GM21390 (cell line): ENCODE results near the gene TNRC18.
"Not testable (repeated sequence)": the region's sequence is repeated elsewhere in the genome, so short reads cannot be mapped to it uniquely, and the experiment has no call there.

ENCODE experiments used
- ATAC-seq: cut with Tn5 transposase; IDR thresholded peaks from one replicate; pipeline ENCODE4 v1.9.1; 2021; ENCODE audit not compliant: unreplicated experiment

Gene TNRC18

DNA sequence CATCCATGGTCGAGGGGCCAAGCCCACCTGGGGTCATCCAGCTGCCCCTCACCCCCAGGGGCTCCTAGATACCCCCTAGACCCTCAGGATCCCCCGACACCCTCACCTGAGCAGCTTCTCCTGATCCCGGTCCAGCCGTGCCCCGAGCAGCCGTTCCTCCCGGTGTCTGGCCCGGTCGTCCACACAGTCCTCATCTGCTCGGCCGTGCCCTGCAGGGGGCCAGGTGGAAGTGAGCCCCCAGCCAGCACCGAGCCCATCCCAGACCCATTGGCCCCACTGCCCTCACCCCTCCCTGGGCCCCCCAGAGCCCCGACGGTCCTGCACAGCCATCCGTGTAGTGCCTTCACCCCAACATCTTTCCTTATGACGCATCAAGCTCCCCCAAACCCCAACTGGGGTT is 45.8 kb downstream of the TNRC18 start:
- no peak for ATAC-seq

DNA sequence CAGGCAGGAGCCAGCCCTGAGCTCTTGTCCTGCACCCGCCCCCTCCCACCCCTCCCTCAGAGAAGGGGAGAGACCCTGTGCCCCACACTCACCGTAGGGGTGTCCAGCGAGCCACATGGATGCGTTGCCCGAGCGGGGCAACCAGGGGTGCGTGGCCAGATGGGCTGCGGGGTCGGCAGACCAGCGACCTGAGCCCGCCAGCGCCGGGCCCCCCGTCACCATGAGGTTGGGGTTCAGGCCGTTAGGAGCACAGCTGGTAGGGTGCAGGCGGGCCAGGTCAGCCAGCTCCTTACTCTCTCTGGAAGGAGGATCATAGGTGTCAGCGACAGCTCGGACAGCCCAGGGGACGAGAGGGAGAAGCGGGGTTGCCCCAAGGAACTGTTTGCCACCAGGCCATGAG is 46.4 kb downstream of the TNRC18 start:
- ATAC-seq = no peak

DNA sequence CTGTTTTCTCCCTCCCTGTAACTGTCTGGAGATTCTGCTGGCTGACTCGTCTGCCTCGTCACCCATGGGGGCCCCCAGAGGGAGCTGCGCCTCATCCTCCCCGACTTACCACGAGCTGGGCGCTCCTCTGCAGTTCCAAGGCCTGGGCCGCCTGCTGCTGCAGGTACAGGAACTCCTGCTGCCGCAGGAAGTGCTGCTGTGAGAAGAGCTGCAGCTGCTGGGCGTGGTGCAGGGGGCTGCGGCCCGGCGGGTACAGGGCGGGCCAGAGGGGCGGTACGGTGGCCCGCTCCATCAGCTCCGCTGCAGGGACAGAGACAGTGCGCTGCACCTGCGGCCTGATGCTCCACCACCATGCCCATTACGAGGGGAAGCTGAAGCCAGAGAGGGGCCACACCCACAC is 47.7 kb downstream of the TNRC18 start:
- no peak for ATAC-seq

DNA sequence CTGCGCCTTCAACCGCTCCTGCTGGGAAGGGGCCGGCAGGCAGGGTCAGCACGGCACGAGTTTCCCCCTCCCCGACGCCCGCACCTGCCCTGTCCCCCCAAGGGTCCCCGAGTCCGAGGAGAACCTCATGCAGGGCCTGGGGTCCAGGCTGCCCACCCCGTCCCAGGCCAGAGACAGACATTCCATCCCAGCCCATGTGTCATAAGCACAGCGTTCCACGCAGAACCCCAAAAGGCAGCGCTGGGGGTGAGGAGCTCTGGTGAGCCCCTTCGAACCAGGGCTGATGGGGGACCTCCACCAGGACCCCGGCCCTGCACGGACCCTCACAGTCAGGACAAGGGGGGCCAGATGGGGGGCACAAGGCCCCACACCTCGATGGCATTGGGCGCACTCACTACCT is 49.2 kb downstream of the TNRC18 start:
- ATAC-seq = no peak

DNA sequence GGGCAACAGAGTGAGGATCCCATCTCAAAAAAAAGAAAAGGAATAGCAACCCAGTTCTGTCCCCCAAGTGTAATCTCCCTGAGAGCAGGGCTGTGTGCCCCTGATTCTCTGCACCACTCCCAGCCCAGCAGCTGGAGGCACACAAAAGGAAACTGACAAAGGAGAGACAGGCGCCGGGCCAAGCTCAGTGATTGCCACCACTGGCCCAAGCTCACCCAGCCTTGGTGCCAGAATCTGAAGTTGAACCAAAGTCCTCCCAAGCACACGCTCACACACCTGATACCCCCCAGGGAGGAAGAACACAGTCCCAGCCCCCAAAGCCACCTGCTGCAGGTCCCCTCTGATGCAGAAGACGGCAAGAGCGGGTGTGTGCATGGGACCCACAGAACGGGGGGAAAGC is 50.3 kb downstream of the TNRC18 start:
- ATAC-seq = no peak

DNA sequence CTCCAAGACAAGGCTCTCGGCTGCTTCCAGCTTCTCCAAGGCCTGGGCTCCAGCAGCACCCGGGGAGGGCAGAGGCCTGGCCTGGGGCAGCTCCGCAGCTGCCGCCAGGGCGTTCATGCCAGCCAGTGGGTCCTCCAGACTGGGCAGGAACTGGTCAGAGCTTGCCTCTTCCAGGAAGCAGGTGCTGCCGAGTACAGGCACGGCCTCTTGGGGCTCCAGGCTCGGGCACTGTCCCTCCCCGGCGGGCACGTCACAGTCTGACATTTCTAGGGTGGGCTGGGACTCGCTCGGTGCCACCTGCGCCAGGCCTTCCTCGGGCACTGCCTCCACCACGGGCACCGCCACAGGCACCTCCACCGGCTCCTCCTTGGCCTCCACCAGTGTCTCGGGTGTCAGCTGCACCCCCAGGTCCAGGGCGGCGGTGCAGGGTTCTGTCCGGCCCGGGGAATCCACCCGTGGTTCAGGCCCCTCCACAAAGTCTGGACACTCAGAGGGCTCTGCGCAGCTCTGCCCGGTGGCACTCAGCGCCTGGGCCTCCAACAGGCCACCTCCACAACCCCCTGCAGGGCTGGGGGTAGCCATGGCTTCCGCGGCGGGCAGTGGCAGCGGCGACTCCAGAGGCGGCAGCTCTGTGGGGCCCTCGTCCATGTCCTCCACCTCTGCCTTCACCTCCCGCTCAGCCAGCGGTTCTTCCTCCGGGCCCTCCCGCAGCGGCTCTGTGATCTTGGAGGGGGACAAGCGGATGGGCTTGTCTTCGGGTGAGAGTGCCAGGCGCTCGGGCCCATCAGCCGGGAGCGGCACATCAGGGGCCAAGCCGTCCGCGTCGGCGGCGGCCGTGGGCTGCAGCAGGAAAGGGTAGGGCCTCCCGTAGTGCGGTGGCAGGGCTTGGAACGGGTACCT is 52.9 kb downstream of the TNRC18 start:
- no peak for ATAC-seq

DNA sequence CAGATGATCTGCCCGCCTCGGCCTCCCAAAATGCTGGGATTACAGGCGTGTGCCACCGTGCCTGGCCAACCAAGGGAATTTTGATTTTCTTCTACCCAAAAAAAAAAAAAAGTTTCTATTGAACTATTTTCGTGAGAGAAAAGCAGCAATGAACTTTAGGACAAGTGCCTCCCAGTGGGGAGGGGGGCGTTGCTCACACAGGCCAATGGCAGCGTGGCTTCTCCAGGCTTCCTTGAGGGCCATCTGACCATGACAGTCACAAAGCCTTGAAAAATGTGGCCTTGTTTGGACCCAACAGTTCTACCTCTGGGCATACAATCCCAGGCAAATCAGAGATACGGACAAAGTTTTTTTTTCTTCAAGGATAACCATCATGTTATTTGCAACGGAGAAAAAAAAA is 56.0 kb downstream of the TNRC18 start:
- ATAC-seq = no peak

DNA sequence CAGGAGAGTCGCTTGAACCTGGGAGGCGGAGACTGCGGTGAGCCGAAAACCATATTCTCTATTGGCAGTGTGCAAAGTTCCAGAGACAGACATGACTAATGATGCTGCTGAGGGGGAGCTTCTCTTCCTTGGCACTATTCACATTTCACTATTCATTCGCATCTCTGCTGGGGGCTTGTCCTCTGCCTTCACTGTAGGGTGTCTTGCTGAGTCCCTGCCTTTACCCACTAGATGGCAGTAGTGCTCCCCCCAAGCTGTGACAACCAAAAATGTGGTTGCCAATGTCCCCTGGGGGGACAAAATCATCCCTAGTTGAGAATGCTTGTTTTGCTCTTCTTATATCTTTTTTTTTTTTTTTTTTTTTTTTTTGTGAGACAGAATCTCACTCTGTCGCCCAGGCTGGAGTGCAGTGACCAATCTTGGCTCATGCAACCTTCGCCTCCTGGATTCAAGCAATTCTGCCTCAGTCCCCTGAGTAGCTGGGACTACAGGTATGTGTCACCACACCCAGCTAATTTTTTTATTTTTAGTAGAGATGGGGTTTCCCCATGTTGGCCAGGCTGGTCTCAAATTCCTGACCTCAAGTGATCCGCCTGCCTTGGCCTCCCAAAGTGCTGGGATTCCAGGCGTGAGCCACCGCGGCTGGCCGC is 57.5 kb downstream of the TNRC18 start:
- ATAC-seq = peak; percentile 74

DNA sequence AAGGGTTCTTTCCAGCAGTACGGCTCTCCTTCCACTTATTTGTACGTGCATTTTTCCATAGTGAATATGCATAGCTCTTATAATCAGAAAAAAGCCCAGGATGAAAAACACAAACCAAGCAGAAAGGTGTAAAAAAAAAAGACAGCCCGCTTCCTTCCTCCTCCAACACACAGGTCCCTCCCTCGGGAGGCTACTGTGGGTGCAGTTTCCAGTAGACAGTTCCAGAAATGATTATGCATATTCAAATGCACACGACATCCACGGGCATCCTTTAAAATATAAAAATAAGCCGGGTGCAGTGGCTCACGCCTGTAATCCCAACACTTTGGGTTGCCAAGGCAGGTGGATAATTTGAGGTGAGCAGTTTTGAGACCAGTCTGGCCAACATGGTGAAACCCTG is 59.9 kb downstream of the TNRC18 start:
- peak; percentile 47 for ATAC-seq

DNA sequence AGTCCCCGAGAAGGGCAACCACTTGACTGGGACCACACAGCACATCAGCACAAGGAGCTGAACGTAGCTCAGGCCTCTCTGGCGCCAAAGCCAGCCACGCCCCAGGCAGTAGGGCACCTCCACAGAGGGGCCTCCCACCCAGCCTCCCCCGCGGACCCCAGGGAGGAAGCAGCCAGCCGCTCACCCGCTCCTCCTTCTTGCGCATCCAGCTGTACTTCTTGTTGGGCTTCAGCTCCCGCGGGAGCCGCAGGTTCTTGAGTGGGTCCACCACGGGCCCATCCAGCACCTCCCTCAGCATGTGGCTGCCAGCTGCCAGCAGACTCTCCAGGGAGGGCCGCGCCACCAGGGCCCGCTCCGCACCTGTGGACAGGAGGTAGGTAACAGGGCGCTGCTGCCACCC is 61.2 kb downstream of the TNRC18 start:
- no peak for ATAC-seq

DNA sequence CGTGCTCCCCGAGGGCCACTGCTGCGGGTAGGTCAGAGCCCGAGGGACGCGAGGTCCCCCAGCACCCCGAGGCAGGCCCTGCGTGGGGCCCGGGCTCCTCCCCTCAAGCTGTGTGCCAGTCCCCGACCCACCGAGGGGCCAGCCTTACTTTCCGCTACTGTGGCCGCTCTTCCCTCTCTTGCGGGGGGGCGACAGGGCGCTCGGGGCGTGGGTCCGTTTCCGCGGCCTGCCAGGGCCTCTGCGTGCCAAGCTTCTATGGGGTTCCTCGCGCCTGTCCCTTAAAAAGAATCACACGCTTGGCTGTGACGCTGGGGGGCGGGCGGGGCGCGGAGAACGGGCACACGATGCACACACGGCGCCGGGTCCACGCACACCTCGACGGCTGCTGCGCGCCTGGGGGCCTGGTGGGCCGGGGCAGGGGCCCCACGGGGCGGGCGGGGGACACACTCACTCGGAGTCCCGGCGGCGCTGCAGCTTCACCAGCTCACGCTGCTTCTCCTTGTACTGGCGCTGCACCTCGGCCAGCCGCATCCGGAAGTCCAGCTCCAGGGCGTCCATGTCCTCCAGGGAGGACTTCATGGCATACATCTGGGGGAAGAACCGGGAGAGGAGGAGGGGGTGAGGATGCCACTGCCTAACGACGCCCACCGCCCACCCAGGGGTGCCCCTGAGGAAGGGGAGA is 62.0 kb downstream of the TNRC18 start:
- ATAC-seq = no peak

DNA sequence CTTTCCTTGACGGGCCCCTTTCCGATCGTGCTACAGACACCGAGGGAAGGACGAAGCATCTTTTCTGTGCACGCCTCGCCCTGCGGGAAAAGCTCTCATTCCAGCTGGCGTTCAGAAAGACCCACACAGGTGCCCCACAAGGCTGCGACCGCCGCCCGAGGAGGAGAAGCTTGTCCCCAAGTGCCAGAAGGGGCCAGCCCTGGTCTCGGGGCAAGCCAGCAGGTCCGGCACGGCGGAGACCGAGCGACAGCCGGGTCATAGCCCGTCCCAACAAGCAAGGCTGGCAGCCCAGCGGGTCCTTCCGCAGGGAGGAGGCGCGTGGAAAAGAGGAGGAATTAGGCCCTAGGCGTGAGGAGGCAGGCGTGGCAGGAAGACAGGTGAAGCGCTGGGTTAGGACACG is 62.7 kb downstream of the TNRC18 start:
- no peak for ATAC-seq

DNA sequence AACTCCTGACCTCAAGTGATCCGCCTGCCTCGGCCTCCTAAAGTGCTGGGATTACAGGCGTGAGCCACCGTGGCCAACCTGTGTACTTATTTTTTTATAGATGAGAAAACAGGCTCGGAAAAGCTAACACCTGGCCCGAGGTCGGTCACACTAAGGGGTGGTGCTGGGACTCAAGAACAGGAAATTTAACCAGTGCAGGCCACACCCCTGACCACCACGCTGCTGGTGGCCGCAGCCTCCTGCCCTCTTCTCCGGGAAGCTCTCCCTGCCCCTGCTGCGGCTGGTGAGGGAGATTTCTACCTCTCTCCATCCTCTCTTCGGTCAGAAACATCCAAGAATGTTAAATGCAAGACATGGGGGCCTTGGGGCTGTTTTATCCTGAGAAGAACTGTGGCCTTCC is 63.2 kb downstream of the TNRC18 start:
- ATAC-seq = no peak

DNA sequence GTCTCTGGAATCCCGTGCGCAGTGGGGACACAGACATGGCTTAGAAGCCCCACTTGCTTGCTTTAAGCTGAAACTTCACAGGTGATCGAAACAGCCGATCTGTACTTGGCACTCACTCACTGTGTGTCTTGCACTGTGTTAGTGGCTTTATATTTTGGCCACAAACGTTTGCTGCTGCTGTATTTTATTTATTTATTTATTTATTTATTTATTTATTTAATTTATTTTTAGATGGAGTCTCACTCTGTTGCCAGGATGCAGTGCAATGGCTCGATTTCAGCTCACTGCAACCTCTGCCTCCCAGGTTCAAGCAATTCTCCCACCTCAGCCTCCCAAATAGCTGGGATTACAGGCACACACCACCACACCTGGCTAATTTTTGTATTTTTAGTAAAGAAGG is 63.6 kb downstream of the TNRC18 start:
- ATAC-seq = not testable (repeated sequence)

DNA sequence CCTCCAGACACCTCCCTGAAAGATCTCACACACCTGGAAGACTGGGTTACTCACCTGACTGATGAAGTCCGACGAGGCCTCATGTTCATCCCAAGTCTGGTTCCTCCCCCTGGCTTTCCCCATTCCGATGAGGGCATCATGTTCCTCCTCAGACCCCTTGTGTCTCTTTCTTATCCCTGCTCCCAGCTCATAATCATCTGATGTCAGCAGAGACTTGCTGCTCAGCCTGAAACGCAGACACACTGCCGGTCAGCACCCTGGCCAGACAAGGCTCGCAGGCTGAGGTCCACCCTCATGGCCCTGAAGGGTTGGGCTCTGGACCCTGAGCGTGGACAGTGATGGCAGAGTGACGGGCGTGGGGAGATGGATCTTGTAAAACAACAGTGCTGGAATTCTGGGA is 64.3 kb downstream of the TNRC18 start:
- ATAC-seq = no peak

DNA sequence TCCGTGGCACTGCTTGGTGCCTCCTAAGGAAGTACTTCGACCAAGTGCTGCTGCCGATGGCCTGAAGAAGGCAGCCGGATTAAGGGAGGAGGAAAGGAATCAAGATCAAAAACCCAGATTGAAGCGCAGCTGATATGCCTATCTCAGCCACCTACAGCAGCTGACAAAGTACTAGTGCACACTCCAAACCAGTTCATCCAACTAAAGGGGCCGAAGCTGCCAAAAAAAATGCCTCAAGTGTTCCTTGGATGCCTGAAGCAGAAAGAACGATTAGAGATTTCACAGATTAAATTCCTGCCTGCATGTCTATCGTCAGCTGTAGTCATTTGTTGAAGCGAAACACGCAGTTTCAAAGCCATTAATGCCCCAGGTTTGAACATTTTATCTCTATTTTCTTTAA is 65.7 kb downstream of the TNRC18 start:
- ATAC-seq = no peak

DNA sequence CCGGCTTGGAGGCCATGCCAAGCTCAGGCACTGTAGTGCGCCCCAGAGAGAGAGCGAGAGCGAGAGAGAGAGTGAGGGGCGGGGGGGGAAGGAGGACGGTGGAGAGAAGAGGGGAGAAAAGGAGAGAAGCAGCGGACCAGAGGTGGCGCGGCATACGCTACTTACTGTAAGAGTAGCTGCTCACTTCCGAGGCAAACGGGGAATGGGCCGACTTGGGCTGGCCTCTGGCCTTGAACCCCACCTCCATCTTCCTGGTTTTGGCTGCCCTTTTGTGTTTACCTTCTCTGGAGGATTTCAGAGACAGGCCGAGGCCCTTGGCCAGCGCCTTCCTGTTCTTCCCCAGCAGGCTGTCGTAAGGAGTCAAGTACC is 66.9 kb downstream of the TNRC18 start:
- ATAC-seq = no peak

DNA sequence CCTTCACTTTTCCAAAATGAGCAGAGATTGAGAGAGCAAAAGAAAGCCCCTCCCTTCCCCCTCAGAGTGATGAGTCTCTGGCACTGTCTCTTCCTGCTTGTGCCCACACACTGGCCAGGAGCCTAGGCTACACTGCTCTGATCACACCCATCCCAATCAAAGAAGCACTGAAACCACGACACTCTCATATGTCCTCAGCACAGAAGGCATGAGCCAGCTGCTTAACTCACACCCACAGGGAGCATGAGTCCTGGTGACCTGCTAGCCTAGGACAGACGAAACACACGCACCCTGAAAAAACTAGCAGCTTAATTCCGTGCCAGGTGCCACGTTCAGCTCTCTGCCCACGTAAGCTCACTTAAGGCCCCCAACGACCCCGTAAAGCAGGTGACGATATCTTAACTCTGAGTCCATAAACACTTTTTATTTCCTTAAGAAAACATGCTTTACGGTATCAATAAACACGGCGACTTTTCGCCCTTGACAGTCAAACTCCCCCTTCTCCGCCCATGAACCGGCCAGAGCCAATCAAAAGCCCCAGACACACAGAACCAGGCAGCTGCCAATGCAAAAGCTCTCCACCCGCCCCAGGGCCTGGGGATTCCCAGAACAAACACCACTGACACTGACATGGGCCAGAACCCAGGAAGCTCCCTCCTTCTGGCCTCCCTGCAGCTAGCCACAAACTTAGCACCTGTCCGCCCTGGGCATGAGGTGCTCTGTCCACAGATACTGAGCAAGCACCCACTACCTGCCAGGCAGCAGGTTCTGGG is 69.0 kb downstream of the TNRC18 start:
- ATAC-seq = no peak

DNA sequence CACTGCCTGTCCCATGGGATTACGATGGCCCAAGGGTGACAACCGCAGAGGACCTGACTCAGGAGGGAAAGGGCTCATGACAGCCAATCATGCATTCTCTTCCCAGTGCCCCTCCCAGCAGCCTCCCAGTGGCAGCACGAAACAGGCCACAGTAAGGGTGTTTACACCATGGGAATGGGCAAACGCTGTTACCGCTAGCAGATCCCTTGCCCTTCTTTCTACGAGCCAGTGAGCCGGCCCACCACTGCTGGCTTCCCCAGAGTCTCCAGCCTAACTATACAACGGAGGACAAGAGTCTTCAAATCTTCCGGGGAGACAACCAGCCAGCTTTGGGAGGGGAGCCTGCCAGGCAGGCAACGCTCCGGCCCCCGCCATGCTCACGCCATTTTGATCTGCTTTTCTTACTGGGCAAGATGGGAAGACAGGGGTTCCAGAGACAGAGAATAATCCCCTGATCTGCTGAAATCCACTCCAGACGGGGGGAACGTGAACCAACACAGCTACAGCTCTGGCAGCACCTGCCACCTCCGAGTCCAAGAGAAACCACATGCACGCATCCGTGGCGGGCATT is 71.1 kb downstream of the TNRC18 start:
- ATAC-seq = no peak

DNA sequence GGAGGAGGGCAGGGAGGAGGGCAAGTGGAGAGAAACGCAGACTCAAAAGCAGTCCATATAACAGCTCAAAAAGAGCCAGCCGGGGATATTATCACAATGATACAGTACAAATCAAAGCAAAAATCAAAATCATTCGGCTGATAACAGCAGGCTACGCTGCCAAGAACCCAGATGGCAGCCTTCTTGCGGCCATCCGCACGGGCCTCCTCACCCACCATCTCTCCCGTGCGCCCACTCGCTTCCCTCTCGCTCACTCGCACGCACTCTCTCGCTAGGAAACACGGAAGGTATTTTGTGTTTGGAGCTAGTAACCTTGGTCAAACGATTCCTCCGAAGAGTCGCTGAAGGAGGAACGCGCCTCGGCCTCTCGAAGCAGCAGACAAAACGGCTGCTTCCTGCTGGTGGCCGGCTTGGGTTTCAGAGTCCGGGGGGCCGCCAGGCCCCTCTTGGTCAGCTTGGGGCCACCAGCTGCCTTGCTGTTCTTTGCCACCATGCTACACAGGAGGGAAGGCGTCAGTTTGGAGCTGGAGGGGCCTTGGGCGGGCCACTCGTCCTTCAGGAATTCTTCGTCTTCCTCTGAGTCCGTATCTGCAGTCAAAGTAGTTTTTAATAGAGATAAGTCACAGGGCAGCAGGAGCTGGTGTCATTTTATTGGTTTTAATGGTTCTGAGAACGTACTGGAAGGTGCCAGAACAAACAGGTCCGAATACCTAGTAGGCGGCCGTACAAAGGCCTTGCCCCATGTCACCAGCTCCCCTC is 71.9 kb downstream of the TNRC18 start:
- no peak for ATAC-seq
